GM19328 (cell line): ENCODE data around the gene SNX32.

ENCODE experiments used
- ATAC-seq: cut with Tn5 transposase; IDR thresholded peaks from one replicate; pipeline ENCODE4 v1.9.1; 2021; ENCODE audit warnings: mild to moderate bottlenecking, moderate library complexity; ENCODE audit not compliant: unreplicated experiment

Gene SNX32

DNA sequence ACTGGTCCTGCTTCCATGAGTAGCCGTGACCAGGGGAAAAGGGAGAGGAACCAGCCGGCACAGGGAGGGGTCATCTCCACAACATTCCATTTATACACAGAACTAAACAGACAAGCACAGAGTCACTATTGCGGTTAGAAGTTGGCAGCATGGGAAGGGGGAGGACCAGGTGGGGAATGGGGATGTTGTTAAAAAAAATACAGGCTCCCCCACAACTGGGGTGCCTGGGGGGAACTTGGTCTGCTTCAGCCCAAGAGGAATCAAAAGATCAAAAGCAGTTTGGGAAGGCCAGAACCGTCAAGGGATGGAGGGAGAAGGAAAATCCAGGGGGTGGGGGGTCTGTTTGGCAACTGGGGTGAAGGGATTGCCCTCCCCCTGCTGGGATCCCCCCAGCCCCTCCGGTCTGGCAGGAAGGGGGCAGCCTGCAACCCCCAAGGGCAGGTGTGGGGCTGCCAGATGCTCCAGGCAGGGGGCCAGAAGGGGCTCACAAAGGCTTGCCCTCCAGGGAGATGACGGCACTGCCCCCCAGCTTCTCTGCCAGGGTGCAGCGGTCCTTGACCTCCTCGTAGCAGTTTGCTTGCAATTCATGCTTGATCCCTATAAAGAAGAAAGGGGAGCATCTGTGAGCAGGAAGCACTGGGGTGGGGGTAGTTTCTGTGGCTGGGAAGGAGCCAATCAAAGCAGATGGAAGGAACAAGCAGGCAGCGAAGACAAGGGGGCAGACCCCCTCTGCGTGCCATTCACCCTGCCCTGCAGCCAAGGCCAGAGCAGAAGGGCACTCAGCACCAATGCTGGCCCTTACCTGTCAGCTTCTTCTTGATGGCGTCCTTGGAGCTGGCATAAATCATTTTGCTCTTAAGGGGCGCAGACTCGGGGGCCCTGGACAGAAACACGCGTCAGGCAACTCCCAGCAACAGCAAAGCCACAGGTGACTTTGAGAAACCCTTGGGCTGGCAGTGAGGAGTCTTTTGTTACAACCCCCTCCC lies 21.4 kb downstream of the SNX32 start:
- no peak for ATAC-seq

DNA sequence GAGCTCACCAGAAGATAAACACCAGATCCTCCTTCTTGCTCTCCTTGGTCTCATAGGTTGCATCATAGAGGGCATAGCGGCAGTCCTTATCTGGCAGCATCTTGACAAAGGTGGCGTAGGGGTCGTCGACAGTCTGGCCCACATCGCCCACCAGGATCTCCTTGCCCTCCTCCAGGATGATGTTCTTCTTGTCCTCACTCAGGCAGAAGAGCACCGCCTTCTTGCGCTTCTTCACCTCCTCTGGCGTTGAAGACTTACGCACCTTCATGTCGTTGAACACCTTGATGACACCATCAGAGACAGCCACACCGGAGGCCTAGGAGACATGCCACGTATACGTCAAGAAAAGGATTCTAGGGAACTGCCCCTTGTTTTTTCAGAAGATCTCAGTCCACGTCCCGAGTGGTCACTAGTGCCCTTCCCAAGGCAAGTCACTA lies 22.2 kb downstream of the SNX32 start:
- ATAC-seq = no peak

DNA sequence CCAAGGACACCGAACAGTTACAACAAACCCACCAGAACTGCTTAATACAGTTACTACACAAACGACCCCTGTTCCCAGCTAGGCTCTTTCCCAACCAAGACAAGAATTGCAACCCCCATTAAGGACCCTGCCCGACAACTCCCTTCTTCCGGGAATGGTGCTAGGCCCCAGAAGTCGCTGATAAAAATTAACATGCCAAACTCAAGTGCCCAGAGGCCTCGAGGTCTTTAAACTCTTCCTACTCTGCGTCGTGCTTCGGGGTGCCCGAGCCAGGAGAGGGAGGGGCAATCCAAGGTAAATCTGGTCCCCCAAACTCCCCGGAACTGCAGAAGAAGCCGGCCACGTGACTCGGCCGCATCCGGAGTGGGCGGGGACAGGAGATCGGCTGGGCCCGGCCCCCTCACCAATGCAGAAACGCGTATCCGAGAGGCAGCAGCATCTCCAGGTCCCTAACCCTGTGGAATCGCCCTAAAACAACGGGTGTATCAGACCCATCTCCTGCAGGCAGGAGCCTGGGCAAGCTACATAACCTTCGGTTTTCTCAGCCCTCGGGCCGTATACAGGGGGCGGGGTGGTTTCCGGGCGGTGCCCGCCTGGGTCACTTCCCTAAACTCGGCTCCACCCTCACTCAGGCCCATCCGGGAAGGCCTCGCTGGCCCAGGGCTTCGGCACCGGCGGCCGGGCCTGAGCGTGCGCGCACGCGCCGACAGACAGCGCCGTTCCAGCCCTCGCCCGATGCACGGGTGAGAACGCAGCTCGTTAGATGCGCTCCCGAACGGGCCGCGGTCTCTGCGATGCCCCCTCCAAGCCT lies 23.1 kb downstream of the SNX32 start:
- ATAC-seq = no peak

DNA sequence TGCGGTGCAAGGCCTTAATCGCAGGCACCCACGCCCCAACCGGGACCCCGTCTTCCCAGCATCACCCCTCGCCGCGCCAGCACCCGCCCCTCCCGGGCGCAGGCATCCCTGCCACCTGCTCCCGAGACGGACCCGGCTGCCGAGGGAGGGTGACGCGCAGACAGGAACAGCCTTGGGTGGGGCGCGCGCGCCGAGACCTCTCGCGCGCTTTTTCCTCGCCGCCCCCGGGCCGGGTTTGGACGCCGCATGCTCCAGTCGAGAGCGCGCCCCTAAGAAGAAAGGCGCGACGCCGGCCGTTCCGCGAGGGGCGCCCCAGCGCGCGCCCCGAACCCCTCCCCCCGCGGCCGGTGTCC lies 23.7 kb downstream of the SNX32 start:
- no peak for ATAC-seq

DNA sequence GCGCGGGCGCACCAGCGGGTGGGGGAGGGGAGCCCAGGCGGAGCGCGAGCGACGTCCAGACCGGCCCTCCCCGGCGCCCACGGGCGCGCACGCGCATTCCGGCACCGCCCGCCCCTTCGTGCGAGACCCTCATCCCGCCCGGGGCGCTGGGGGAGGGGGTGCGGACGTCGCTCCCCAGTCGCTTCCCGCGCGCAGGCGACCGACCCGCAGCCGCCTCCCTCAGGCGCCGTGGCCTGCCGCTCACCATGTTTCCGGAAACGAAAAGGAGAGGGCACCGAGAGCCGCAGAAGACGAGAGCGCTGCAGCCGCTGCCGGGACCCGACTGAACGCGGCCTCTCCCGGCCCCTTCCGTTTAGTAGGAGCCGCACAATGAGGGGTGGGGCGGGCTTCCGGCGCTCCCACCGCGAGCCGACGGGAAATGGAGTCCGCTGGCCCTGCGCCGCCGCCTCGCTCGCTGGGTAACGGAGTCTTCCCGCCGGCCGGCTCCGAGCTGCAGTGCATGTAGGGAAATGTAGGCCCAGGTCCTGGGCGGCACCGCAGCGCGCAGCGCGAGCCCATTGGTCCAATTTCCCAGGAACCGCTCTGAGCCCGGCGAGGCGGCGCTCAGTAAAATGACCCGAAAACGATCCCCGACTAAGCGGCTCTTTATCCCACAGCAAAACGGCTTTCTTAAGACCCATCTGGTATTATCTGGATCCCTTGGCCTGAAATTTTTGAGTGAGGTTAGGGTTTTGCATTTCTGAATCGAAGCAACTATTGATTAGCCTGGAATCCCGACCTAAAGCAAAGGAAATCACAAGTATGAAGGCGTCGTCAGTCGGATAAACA lies 24.3 kb downstream of the SNX32 start, which contains the start of gene CFL1:
Gene CFL1, minus strand, starts transcription at position 328 of the 828 bp plus-strand sequence. Its CDS starts 81 bp downstream, at position 247.
- ATAC-seq = peak; percentile 37

DNA sequence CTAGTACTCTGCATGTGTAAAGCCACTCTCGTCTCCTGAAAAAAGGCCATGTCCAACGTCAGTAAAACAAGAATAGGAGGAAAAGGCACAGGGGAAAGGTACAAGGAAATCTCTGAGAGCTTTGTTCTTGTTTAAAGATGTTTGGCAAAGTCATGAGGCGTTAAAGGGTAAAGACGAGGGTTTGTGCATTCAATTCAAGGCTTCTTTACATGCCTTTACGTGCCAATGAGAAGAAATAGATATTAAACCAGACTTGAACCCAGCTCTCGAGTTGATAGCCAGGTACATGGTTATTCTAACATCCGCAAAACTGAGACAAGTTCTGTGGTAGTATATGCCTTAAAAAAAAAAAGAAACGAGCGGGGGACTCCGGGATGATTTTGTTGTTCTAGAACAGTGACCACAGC lies 24.9 kb downstream of the SNX32 start:
- no peak for ATAC-seq

DNA sequence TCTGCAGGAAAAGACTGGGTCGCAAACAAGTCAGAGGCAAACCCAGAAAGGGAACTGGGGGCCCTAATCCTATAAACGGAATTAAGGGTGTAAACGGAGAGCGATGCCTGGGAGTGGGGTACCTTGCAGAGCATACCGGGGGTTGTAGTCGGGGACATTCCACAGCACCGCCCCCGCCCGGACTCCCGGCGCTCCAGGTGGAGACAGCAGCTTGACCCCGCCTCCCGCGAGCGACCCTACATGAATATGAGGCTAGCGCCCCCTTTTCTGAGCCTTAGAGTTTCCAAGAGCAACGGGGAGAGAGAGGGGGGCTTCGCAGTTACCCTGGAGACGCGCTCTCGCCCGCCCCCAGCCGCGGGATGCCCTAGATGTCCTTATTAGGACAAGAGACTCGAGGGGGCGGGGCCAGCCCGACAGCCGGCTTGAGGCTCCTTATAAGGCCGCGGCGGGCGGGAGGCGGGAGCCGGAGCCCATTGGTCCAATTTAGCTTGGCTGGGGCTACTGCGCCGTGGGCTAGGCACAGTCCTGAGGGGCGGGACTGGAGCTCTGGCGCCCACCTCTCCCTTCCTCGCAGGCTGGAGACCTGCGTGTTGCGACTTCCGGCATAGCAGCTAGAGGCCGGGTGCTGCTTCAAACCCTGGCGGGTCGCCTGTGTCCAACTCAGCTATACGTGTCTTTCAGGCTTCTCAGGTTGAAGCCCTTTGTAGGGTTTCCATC lies 25.5 kb downstream of the SNX32 start:
- peak; percentile 54 for ATAC-seq

DNA sequence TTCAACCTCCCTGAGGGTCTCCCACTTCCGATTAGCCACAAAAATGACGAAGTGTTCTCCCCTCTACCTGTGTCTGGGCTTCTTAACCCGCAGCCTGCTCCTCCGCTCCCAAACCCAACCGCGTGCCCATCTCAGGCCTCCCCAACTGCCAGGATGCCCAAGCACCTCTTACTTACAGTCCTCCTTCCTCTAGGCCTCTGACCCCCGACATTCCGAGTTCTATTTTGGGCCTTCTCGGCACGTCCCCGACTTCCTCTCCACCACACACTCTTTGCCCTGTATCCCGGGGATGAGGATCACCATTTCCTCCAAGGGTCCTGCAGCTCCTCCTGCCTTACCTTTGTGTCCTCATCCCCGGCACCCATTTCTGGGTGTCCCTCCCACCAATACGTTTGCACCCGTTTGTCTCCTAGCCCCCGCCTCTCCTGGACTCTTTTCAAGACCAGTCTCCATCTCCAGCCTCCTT lies 26.1 kb downstream of the SNX32 start:
- ATAC-seq = no peak

DNA sequence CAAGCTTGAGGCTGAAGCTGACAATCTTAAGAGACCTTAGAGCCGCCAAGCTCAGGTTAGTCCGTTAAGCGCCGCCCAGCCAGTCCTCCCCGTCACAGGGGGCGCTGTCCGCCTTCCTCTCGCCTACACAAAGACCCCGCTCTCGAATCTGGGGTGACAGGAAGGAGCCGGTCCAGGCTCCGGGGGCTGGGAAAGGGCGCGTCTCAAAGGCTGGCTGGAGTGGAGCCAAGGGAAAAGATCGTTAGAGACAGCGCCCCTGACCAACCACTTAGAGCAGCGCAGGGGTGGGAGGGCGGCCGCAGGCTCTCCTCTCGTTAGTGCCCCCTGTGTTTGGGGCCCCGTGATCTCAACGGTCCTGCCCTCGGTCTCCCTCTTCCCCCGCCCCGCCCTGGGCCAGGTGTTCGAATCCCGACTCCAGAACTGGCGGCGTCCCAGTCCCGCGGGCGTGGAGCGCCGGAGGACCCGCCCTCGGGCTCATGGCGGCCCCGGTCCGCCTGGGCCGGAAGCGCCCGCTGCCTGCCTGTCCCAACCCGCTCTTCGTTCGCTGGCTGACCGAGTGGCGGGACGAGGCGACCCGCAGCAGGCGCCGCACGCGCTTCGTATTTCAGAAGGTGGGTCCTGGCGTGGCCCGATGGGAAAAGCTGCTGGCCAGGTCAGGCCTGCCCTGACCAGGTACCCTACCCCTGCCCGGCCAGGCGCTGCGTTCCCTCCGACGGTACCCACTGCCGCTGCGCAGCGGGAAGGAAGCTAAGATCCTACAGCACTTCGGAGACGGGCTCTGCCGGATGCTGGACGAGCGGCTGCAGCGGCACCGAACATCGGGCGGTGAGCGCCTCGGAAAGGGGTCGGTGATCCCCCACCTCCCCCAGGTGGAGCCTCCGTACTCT lies 26.8 kb downstream of the SNX32 start, which contains the start of gene MUS81:
Gene MUS81, plus strand, starts transcription at position 156 of the 887 bp plus-strand sequence. Its CDS starts 321 bp downstream, at position 477.
- ATAC-seq = no peak

DNA sequence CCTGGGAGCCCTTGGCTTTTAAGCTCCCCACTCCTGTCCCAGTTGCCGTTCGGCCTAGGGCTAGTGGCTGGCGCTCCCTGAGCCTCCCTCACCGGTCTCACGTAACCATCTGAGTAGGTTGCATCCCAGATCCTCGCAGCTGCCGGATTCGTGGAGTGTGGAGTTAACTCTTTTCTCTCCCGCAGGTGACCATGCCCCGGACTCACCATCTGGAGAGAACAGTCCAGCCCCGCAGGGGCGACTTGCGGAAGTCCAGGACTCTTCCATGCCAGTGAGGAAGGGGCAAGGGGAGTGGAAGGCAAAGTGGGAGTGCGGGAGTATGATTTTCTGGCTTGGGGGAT lies 27.4 kb downstream of the SNX32 start:
- no peak for ATAC-seq

DNA sequence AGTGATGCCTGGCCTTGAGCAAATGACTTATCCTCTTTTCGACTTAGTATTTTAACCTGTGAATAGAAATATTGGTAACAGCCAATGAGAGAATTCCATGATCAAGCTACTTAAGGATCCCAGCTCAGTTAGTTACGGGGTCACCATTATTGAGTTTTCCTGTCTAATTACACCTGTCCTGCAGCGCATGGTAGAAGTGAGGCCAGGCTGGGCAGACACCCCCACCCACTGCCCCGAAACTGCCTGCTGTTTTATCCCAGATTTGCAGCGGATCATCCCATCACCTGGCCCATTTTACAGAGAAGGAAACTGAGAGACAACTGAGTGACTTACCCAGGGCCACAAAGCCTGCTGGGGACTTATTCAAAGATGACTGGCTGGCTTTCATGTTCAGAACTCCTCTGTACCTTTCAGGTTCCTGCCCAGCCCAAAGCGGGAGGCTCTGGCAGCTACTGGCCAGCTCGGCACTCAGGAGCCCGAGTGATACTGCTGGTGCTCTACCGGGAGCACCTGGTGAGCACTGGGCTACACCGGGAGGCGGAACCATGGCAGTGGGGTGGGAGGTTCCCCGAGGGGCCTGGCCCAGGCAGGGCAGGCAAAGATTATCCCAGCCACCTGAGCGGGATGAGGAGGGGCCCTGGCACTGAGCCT lies 27.9 kb downstream of the SNX32 start:
- no peak for ATAC-seq

DNA sequence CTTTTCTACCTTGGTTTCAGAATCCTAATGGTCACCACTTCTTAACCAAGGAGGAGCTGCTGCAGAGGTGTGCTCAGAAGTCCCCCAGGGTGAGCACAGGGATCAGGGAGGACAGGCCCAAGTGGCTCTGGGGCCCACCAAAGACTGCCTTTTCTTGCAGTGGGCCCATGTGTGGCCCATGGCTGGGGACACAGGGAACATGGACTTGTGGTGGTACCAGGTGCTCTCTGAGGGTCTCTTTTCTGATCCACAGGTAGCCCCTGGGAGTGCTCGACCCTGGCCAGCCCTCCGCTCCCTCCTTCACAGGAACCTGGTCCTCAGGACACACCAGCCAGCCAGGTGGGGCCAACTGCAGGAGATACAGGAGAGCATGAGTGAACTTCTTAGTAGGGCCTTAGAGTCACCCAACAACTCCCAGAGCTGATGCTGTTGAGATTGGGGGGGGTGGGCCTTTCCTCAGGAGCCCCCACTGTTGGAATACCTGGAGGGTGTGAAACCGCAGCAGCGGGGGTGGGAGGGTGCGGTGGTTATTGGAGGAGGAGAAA lies 28.5 kb downstream of the SNX32 start:
- ATAC-seq = no peak

DNA sequence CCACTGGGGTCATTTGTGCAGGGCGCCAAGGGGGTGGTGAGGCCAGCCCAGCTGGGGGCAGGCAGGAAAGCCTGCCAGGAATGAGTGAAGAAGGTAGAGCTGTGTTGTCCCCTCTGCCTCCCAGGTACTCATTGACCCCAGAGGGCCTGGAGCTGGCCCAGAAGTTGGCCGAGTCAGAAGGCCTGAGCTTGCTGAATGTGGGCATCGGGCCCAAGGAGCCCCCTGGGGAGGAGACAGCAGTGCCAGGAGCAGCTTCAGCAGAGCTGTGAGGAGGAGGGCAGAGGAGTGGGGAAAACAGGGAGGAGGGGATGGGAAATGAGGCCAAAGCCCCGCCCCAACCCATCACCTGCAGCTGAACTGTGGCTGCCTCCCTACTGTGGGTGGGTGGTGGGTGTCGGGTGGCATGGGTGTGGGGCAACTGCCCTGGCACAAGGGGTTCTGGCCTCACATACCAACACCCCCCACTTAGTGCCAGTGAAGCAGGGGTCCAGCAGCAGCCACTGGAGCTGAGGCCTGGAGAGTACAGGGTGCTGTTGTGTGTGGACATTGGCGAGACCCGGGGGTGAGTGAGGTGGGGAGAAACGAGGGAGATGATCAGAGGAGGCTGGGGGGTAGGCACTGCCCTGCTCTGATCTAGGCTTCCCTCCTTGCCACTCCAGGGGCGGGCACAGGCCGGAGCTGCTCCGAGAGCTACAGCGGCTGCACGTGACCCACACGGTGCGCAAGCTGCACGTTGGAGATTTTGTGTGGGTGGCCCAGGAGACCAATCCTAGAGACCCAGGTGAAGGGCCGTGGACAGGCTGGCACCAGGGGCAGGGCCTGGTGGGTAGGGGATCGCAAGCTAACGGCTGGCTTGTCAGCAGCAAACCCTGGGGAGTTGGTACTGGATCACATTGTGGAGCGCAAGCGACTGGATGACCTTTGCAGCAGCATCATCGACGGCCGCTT lies 29.5 kb downstream of the SNX32 start:
- ATAC-seq = no peak

DNA sequence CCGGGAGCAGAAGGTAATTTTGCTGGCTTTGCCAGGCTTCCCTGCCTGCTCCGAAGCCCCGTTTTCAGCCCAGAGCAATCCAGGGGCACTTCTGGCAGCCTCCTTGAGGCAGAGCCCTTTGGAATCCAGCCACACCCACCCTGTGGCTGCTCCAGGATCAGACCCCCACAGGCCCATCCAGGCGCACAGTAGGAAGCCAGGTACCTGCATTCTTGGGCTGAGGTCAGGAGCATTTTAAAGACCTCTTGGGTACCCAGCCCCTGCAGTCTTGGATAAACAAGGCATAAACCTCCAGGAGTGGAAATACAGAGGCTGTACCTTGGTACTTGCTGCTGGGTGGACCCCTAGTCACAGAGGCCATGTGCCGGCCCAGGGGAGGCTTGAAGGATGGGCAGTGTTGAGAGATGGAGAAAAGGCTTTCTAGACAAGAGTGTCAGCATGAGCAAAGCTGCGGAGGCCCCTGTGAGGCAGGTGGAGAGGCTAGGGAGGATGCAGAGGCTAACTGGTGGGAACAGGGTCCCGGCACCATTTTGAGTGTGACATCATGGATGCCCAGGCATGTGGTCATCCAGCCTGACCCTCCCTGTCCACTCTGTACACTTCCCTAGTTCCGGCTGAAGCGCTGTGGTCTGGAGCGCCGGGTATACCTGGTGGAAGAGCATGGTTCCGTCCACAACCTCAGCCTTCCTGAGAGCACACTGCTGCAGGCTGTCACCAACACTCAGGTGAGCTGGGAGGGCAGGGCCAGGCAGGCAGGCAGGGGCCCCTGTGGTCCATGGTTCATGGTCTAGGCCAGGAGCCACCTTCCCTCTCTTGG lies 30.3 kb downstream of the SNX32 start:
- no peak for ATAC-seq

DNA sequence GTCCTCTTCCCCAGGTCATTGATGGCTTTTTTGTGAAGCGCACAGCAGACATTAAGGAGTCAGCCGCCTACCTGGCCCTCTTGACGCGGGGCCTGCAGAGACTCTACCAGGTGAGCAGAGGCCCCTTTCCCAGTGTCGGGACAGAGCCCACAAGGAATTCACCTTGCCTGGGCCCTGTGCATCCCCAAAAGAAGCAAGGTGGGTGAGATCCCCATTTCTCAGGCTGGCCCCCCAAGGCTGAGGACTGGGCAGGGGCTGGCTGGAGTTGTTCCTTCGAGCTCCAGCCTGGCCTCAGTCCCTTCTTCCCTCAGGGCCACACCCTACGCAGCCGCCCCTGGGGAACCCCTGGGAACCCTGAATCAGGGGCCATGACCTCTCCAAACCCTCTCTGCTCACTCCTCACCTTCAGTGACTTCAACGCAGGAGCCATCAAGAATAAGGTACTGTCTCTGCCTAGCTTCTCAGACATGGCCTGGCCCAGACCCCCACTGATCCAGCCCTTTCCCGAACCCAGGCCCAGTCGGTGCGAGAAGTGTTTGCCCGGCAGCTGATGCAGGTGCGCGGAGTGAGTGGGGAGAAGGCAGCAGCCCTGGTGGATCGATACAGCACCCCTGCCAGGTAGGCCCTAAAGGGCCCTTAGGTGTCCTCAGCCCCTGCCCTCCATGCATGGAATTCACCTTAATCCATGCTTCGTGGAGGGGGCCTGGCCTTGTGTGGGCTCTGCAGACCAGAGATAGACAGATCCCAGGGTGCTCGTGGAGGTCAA lies 31.1 kb downstream of the SNX32 start:
- no peak for ATAC-seq
